COR-L47 (cell line): ENCODE data around the gene CUX1.
A peak's percentile ranks its signal among the peaks of the same experiment; 100 is the strongest.

Experiments used
- DNase-seq: peaks from one replicate; lab custom pipeline; 2025; lab: John Stamatoyannopoulos, UW

CUX1 gene

DNA sequence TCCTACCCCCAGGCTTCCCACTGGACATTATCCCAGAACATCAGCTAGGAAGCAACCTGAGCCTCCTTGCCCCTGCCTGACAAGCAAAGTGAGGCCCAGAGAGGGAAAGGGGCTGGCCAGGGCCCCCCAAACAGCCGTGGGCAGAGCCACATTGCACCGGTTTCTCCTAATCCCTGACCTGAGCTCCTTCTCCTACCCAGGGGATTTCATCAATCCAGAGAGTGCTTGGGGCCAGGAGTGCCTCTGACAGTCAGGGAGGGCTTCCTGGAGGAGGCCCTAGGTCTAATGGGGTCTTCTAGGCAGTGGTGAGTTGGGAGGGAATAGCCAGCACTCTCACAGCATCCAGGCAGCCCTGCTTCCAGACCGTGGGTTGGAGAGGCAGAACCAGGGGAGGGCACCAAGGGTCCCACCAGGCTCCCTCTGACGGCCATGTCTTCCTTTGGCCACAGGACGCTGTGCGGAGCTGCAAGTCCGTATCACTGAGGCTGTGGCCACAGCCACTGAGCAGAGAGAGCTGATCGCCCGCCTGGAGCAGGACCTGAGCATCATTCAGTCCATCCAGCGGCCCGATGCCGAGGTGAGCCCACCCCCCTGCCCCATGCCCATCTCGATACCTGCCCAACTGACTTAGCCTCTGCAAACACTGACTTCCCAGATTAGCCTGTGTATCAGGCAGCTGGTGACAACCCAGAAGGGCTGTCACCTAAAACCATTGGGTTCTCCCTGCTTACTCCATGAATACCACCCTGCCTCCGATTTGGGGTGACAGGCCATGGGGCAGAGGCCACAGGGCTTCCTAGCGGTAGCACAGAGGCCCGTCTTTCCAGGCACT lies 455.7 kb downstream of the CUX1 start:
- no peak for DNase-seq

DNA sequence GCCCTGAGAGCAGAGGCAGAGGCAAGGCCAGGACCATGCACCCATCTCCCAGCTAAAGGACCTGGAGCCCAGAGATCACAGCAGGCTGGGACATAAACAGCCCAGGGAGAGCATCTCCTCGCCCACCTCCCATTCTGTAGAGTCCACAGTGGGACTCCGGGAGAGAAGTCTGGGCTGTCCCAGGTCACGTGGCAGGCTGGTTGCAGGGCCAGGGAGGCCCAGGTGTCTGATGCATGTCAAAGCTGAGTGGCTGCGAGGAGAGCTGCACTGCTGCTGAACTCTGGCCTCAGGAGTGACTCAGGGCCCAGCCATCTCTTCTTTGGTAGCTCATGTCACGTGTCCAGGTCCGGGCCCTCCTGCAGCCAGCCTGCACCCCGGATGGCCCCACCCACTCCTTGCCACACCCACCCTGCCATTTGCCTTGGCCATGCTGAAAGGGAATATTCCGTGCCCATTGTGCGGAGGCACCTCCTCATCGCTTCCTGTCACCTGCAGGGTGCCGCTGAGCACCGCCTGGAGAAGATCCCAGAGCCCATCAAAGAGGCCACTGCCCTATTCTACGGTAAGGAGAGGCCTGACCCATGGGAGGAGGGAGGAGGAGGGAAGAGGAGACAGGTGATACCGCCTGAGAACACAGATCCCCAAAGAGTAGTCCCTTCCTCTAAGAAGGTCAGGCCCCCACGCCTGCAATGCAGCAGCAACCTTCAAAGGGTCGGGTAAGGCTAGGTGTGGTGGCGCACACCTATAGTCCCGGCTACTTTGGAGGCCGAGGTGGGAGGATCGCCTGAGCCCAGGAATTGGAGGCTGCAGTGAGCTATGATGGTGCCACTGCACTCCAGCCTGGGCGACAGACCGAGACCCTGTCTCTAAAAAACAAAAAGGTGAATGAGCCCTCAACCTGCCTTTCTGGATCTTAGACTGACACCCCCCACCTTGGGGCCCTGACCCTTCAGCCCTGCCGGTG lies 456.6 kb downstream of the CUX1 start:
- no peak for DNase-seq

DNA sequence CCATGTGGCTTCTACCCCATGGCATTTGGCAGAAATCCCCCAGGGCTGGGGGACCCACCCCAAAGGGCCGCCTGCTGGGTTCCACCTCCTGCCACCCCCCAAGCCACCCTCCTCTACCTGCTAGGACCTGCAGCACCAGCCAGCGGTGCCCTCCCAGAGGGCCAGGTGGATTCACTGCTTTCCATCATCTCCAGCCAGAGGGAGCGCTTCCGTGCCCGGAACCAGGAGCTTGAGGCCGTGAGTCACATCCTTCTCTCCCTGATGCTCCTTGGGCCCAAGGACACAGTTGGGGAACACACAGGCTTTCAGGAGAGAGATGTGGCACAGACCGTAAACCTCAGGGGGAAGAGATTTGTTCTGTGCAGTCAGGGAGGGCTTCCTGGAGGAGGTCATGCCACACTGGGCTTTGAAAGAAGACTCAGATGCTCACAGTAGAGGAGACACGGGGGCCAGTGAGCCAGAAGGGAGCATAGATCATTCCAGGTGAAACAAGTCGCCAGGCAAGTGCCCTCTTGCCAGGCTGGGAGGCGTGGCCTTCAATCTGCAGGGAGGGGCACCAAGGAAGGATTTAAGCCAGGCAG lies 457.8 kb downstream of the CUX1 start:
- DNase-seq = no peak

DNA sequence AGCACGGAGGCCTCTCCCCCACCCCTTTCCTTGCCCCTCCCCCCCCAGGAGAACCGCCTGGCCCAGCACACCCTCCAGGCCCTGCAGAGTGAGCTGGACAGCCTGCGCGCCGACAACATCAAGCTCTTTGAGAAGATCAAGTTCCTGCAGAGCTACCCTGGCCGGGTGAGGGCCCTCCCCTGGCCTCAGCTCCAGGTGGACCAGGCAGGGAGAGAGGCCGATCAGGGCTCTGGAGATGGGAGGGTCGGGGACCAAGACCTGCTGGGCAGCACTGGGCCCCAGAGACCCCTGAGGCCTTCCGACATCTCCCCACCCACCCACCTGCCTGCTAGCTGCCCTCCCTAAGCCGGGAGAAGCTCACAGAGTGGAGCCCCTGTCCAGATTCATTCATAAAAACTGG lies 460.5 kb downstream of the CUX1 start:
- DNase-seq = no peak

DNA sequence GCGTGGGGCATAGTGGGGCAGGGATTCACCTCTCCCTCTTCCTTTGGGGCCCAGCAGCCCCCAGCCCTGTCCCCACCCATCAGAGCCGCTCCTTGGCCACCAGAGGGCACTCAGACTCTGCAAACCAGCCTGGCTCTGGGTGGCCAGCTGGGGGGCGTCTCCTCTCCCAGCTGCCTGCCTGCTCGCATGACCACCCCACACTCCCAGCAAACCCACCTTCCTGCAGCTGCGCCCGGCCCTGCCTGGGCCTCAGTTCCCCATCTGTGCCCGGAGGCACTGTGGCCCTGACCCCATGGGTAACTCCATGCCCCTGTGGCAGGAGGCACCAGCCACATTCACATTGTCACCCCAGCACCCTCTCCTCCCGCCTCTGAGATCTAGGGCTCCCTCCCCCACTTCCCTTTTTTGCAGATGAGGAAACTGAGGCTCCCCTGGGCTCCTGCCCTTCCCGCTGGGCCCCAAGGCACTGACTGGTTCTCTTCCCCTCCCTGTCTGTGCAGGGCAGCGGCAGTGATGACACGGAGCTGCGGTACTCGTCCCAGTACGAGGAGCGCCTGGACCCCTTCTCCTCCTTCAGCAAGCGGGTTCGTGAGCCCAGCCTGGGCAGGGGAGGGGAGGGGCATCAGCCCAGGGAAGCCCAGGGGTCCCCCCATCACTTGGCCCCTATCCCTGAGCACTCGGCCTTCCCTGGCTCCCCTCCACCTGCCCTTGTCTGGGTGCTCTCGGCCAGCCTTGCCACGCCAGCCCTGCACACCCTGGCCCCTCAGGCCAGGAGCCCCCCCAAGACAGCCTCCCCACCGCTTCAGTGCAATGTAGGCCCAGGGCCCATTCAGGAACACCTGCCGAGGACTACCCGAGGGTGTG lies 462.3 kb downstream of the CUX1 start:
- DNase-seq = peak; percentile 49

DNA sequence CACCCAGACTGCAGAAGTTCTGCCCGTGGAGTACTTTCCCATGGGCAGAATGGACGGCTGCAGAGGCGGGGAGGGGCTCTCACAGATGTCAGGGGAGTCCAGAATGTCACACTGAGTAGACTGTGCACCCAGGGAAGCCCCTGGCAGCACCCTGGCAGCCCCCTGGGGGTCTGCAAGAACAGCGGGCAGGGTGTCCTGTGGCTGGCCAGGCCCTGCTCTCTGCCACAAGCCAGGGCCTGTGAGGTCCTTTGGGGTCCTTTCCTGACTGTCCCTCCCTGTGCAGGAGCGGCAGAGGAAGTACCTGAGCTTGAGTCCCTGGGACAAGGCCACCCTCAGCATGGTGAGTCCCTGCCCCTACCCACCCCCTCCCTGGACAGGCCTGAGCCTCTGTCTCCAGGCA lies 463.1 kb downstream of the CUX1 start:
- DNase-seq = no peak

DNA sequence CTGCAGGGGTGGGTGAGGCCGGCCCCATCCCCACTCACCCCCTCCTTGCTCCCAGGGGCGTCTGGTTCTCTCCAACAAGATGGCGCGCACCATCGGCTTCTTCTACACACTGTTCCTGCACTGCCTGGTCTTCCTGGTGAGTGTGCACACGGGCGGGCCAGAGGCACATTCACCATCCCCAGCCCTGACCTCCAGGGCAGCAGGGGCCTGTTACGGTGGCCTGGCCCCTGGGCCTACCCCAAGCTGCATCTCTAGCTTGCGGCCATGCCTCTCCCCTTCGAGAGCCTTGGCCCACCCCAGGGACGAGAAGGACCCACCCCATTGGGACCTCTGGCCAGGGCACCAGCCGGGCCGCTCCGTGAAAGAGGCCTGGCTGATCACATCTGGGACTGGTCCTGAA lies 464.4 kb downstream of the CUX1 start:
- no peak for DNase-seq

DNA sequence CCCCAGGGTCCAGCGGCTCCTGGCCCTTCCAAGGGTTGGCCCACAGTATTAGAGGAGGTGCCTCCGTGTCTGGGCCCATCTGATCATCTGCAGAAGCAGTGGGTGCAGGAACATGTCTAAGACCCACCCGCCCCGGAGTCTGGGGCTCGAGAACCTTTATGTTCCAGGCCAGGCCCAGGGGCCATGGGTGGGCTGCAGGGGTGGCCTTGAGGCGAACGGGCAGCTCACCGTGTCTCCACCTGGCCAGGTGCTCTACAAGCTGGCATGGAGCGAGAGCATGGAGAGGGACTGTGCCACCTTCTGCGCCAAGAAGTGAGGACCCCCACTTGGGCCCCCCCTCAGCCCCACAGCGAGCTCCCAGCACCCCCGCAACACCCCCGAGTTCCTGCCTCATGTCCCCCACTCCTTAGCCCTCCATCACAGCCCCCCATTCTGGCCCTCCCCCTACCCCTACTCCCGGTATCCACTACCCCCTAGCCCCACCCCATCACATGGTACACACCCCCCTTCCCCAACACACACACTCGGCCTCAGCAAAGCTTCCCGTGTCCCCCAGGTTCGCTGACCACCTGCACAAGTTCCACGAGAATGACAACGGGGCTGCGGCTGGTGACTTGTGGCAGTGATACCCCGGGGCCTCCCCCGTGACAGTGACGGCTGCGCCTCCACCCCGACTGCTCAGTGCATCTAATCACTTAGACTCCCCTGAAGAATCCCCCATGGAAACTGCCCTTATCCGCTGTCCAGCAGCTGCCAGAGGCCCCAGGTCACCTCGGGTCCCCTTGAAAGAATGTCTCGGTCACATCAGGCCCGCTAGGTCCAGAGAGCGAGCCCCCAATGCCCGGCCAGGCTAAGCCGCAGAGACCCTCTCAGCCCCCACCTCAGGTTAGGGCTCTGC lies 465.3 kb downstream of the CUX1 start:
- no peak for DNase-seq

DNA sequence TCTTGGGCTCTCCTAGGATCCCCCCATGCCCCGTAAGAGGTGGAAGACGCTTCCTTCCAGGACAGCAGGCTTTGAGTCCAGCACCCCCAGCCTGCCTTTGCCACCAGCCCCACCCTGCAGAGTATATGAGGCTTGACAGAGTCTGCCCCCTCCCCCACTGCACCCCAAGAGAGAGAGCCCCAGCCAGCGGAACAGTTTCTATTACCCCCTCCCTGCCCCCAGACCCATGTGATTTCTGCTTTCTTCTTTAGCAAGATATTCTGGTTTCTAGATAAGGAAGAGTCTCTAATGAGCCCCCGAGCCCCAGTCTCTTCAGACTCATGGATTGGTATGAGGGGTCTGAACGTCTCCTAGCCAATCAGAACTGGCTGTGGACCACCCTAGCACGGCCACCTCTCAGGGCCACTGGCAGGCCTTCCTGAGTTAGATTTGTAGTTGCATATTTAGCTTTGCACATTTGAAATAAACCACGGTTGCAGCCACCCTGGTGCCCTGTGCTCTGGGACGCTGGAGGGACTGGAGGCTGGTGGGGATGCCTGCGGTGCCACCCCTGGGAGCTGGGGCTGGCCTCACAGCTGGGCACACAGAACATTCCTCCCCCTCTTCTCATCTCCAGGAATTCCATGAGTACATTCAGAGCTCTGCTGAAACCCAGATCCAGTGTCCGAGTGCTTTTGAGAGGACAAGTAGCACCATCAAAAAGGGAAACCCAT lies 466.2 kb downstream of the CUX1 start:
- no peak for DNase-seq

DNA sequence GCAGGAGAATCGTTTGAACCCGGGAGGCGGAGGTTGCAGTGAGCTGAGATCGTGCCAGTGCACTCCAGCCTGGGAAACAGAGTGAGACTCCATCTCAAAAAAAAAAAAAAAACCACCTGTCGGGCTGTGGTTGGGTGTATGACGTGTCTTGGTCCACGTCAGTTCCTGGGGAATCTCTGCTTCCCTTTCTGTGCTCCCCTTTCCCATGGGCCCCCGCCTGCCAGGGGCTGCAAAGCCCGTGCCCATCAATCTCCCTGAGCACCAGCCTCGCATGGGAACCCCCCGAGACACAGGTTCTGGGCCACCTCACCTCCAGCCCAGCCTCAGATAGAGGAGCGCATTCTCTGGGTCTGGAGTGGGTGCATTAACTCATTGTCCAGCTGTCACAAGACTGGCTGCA lies 467.0 kb downstream of the CUX1 start:
- no peak for DNase-seq

DNA sequence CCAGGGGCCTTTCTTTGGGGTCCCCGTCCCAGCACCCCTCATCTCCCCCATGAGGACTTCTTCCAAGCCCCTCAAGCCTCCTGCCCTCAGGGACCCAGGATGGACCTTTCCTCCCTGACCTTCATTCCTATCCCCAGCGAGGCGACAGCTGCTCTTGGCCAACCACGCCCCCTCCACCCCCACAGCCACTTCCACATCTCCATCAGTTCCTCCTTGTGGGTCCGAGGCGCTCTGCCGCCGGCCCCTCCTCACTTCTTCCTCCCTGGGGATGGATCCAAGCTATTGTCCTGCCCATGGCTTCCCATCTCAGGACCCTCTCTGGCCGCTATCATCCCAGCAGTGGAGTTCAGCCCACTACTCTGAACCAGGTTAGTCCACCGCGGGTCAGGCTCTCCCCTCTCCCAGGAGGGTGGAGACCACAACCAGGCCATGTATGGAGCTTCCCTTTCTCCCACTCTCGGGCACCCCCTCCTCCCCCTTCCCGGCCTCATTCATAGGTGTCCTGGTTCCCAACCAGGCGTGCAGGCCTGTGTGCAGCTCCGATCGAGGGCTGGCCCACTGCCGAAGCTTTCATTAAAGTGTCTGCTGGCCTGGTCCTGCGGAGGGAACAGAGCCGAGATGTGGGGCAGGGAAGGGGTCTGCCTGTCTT lies 467.6 kb downstream of the CUX1 start:
- no peak for DNase-seq

DNA sequence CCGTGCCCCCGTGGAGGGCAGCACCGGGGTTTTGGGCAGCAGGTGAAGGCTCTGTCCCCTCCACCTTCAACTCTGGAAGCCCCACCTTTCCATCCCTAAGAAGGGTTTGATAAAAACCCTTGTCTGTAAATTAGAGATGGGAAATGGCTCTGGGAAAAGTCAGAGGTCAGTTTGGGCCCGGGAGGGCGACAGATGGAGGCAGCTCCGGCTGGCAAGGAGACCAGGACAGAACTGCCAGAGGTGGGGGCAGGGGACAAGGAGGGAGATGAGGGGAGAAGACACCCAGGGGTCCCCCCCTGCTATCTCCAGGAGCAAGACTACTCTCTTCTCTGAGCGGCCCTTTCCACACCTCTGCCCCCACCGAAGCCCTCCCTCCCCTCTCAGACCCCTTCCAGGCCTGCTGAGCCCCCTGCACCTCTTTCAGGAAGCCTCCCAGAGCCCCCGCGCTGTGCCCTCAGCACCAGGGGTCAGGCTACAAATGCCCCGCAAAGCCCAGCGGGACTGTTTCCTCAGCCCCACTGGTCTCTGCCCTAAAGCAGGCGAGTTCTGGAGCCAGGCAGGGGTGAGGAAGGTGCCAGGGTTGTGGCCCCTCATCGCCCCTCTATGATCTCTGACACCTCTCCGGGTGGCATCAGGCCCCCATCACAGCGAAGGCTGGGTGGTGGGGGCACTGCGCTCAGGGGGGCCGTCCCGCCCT lies 468.3 kb downstream of the CUX1 start:
- DNase-seq = no peak

DNA sequence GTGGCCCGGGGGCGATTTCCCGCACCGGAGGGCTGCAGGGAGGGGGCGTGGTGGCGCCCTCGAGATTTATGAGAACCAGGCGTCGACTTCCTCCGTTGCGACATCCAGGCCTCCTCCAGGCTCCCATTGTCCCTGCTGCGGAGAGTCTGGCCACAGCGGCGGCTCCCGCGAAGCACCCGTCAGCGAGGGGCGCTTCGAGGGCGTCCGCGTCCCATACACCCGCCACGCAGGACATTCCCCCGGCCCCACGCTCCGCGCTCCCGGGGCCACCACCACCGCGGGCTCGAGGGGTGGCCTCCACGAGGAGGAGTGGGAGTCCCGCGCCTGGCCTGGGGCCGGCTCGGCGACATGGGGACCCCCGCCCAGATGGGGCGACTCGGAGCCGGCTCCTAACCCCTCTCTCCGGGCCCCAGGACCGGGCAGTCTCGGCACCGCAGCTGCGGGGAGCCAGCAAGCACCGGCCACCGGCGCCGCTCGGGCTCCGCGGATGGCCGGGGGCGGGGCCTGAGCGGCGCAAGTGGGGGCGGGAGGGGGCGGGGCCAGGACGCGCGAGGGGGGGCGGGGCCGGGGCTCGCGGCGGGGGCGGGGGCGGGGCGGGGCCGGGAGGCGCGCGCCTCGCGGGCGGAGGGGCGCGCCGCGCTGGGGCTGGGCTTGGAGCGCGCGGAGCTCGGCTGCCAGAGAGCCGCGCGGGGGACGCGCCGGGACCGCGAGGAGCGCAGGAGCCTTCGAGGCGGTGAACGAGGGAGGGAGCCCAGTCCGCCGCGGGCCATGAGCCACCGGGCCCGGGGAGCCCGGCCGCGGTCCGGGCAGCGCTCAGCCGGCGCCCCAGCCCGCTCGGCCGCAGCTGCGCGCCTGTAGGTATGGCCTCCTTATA lies 469.0 kb downstream of the CUX1 start, which contains the start of gene SH2B2:
Gene SH2B2, plus strand, starts transcription at position 632 of the 874 bp plus-strand sequence. CDS start 13,683 bp downstream, outside the sequence.
- DNase-seq = peak; percentile 47

DNA sequence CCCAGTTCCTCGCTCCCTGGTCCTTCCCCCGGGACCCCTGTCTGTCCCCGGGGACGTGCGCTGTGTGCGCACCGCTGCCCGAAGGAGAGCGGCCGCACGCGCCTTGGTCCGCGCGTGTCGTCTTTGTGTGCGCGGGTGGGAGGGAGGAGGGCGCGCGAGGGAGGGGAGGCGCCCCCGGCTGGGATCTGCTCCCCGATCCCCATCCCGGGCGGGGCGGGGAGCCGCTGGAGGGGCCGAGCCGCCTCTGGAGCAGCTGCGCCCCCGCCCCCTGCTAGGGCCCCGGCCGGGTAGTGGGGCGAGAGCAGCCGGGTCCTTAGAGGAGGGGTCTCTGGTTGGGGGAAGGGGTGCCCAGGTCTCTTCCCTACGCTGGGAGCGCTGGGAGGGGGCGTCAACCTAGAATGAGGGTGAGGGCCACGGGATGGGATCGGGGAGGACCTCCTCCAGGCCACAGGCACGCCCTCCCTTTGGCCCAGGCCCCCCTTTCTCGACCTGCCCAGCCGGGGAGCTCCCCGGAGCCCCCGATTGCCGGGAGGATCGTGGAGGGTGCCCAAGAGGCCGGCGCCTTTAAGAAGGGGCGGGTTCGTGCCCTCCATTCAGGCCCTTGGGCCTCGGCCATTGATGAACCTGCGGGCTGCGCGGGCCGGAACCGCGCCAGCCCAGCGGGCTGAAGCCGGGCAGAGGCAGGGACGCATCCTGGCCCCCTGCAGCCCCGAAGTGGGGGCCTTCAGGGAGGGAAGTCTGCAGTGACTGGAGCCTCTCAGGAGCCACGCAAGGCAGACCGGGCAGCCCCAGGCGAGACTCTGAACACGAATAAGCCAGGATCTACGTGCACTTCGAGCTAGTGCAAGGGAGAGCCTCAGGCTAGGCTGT lies 469.9 kb downstream of the CUX1 start:
- no peak for DNase-seq

DNA sequence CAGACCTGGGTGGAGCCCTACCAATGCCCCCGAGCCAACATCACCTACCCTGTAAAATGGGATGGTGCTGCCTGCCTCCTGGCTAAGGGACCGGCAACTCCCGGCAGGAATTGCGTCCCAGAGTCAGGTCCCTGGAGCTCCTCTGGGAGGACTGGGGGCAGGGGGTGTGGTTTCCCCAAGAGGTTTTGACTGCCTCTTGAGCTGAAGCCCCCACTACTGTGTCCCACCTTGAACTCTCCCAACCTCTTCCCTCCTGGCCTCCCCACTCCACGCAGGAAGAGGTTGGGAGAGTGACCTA lies 470.5 kb downstream of the CUX1 start:
- DNase-seq = no peak

DNA sequence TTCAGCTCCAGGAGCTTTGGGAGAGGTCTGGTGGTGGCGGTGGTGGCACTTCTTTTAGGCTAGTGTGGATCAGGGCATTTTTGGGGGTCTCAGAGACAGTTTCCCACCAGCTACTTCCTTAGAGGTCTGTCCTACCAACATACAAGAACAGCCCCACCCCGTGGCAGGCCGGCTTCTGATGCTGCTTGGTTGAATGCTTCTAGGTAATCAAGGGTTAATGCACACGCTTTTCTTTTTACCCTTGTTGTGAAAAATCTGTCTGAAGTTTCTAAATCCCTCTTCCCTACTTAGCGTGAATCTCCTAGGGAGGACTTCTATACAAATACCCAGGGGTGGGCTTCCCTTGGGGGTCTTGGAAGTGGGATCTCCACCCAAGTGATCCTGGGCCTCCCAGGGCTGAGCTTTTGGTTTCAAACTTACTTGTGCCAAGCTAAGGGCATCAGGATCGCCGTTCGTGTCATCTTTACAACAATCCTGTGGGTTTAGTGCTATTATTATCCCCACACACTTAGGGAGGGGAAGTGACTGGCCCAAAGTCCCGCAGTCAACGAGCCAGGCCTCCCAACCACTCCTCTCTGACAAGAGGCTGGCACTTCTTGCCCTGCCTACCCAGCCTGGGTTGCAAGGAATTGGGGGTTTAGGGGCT lies 471.0 kb downstream of the CUX1 start:
- DNase-seq = no peak
